ENCODE results near the gene FAAP20.

The FAAP20 gene

DNA sequence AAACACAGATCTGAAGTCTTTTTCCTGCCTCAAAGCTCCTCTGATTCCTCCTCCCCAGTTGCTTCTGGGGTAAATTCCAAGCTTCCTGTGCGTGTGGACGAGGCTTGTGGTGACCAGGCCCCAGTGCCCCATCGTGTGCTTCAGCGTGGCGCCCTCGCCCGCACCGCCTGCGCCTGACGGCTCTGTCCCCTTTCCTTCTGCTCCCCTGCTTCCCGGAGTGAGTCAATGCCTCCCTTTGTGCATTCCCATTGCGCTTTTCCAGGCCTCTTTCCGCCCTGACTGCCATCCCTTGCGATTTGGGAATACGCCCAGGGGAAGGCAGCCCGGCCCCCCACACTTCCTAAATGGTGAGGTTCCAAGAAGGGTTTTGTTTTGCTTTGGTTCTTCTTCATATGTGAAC, 36.3 kb downstream of the FAAP20 start:
- no peaks in the 10 kb centered on the region for H3K79me2 ChIP-seq (ENCODE audit: insufficient read depth, low read length)
- no peaks in the 10 kb centered on the region for H3K9me2 ChIP-seq (ENCODE audit: low read depth, low read length)
- no peak overlapping the region for H3K9ac ChIP-seq (ENCODE audit: low read length)
- no peaks in the 10 kb centered on the region for H4K20me1 ChIP-seq (ENCODE audit: insufficient read depth, low read length)
- TF ChIP-seq EZH2 (IDR thresholded peaks at IDR 0.05; ENCODE audit: borderline replicate concordance, low read length), result no peak
- TF ChIP-seq, protein P1, sequence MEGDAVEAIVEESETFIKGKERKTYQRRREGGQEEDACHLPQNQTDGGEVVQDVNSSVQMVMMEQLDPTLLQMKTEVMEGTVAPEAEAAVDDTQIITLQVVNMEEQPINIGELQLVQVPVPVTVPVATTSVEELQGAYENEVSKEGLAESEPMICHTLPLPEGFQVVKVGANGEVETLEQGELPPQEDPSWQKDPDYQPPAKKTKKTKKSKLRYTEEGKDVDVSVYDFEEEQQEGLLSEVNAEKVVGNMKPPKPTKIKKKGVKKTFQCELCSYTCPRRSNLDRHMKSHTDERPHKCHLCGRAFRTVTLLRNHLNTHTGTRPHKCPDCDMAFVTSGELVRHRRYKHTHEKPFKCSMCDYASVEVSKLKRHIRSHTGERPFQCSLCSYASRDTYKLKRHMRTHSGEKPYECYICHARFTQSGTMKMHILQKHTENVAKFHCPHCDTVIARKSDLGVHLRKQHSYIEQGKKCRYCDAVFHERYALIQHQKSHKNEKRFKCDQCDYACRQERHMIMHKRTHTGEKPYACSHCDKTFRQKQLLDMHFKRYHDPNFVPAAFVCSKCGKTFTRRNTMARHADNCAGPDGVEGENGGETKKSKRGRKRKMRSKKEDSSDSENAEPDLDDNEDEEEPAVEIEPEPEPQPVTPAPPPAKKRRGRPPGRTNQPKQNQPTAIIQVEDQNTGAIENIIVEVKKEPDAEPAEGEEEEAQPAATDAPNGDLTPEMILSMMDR (IDR thresholded peaks at IDR 0.05; ENCODE audit: low read length), result no peak
- no peak overlapping the region for H3K4me2 ChIP-seq (ENCODE audit: low read length)
- H3K27ac ChIP-seq (ENCODE audit: low read depth, low read length, poor library complexity, severe bottlenecking), result no peak overlapping the region
- no peak overlapping the region for H3K4me3 ChIP-seq (ENCODE audit: low read depth, low read length, poor library complexity, severe bottlenecking)
- no peaks in the 10 kb centered on the region; the same call in 1 of the 2 replicates for H3K36me3 ChIP-seq (ENCODE audit: insufficient read depth, low read length)
- no peaks in the 10 kb centered on the region for H3K27me3 ChIP-seq (ENCODE audit: insufficient read depth, low read length)
- H3F3A ChIP-seq (ENCODE audit: insufficient read depth, low read length), result no peaks in the 10 kb centered on the region
- no peaks in the 10 kb centered on the region for H3K9me3 ChIP-seq (ENCODE audit: low read length)
- H3K4me1 ChIP-seq (ENCODE audit: insufficient read depth, low read length, severe bottlenecking), result no peaks in the 10 kb centered on the region
- no peak overlapping the region for H2AFZ ChIP-seq (ENCODE audit: low read length)

DNA sequence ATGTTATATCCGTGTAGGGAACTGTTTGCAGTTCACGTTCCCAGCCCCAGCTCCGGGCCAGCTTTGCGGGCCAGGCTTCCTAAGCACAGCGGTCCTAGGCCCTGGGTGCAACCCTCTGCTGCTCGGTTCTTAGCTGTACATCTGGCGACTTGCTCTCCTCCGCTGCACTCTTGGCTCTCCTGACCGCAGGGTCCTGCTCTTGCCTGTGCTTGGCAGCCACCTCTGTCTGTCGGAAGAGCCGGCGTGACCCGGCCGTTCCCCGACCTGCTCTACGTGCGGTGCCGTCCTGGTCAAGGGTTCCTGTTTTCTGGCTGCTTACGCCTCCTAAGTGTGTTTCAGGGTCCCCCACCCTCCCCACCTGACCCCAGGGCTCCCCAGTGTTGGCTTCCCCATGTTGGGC, 36.7 kb downstream of the FAAP20 start:
- no peak overlapping the region for H3K4me3 ChIP-seq (ENCODE audit: low read depth, low read length, poor library complexity, severe bottlenecking)
- H4K20me1 ChIP-seq (ENCODE audit: insufficient read depth, low read length), result no peaks in the 10 kb centered on the region
- TF ChIP-seq EZH2 (IDR thresholded peaks at IDR 0.05; ENCODE audit: borderline replicate concordance, low read length), result no peak
- TF ChIP-seq, protein P1 (IDR thresholded peaks at IDR 0.05; ENCODE audit: low read length), result no peak
- no peak overlapping the region for H2AFZ ChIP-seq (ENCODE audit: low read length)
- no peak overlapping the region for H3K27ac ChIP-seq (ENCODE audit: low read depth, low read length, poor library complexity, severe bottlenecking)
- no peaks in the 10 kb centered on the region for H3K36me3 ChIP-seq (ENCODE audit: insufficient read depth, low read length)
- no peak overlapping the region for H3K9ac ChIP-seq (ENCODE audit: low read length)
- no peaks in the 10 kb centered on the region for H3K4me1 ChIP-seq (ENCODE audit: insufficient read depth, low read length, severe bottlenecking)
- no peaks in the 10 kb centered on the region for H3F3A ChIP-seq (ENCODE audit: insufficient read depth, low read length)
- no peaks in the 10 kb centered on the region for H3K9me3 ChIP-seq (ENCODE audit: low read length)
- no peaks in the 10 kb centered on the region for H3K9me2 ChIP-seq (ENCODE audit: low read depth, low read length)
- H3K4me2 ChIP-seq (ENCODE audit: low read length), result no peak overlapping the region
- no peaks in the 10 kb centered on the region for H3K79me2 ChIP-seq (ENCODE audit: insufficient read depth, low read length)
- H3K27me3 ChIP-seq (ENCODE audit: insufficient read depth, low read length), result no peaks in the 10 kb centered on the region

DNA sequence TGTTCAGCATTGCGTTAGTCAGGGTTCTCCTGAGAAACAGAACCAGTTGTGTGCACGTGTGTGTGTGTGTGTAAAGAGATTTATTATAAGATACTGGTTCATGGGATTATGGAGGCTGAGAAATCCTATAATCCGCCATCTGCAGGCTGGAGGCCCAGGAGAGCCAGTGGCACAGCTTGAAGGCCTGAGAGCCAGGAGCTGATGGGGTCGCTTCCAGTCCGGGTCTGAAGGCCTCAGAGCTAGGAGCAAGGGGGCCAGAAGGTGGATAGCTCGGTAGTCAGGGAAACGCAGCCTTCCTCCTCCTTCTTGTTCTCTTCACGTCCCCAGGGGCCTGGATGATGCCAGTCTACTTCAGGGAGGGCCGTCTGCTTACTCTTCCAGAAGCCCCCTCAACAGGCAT, 37.7 kb downstream of the FAAP20 start:
- H4K20me1 ChIP-seq (ENCODE audit: insufficient read depth, low read length), result no peaks in the 10 kb centered on the region
- H3K4me2 ChIP-seq (ENCODE audit: low read length), result no peak overlapping the region
- H3K27ac ChIP-seq (ENCODE audit: low read depth, low read length, poor library complexity, severe bottlenecking), result no peak overlapping the region
- no peaks in the 10 kb centered on the region for H3K36me3 ChIP-seq (ENCODE audit: insufficient read depth, low read length)
- no peaks in the 10 kb centered on the region for H3K9me3 ChIP-seq (ENCODE audit: low read length)
- H3K27me3 ChIP-seq (ENCODE audit: insufficient read depth, low read length), result no peaks in the 10 kb centered on the region
- no peaks in the 10 kb centered on the region for H3K4me1 ChIP-seq (ENCODE audit: insufficient read depth, low read length, severe bottlenecking)
- H2AFZ ChIP-seq (ENCODE audit: low read length), result no peak overlapping the region
- H3F3A ChIP-seq (ENCODE audit: insufficient read depth, low read length), result no peaks in the 10 kb centered on the region
- no peaks in the 10 kb centered on the region for H3K79me2 ChIP-seq (ENCODE audit: insufficient read depth, low read length)
- H3K9me2 ChIP-seq (ENCODE audit: low read depth, low read length), result no peaks in the 10 kb centered on the region
- H3K4me3 ChIP-seq (ENCODE audit: low read depth, low read length, poor library complexity, severe bottlenecking), result no peak overlapping the region
- TF ChIP-seq EZH2 (IDR thresholded peaks at IDR 0.05; ENCODE audit: borderline replicate concordance, low read length), result no peak
- TF ChIP-seq, protein P1 (IDR thresholded peaks at IDR 0.05; ENCODE audit: low read length), result no peak
- no peak overlapping the region for H3K9ac ChIP-seq (ENCODE audit: low read length)

Data from OCI-LY1 (cell line).